Measurements from ENCODE around the gene RNF214.

GRCh38 chr11:117290809-117291396 lies 58.4 kb downstream of the RNF214 start, which contains the start of gene BACE1-AS:
- TF ChIP-seq, protein P1, sequence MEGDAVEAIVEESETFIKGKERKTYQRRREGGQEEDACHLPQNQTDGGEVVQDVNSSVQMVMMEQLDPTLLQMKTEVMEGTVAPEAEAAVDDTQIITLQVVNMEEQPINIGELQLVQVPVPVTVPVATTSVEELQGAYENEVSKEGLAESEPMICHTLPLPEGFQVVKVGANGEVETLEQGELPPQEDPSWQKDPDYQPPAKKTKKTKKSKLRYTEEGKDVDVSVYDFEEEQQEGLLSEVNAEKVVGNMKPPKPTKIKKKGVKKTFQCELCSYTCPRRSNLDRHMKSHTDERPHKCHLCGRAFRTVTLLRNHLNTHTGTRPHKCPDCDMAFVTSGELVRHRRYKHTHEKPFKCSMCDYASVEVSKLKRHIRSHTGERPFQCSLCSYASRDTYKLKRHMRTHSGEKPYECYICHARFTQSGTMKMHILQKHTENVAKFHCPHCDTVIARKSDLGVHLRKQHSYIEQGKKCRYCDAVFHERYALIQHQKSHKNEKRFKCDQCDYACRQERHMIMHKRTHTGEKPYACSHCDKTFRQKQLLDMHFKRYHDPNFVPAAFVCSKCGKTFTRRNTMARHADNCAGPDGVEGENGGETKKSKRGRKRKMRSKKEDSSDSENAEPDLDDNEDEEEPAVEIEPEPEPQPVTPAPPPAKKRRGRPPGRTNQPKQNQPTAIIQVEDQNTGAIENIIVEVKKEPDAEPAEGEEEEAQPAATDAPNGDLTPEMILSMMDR (optimal IDR thresholded peaks at IDR 0.05 in 1 of 3, IDR thresholded peaks at IDR 0.05 in 1 of 3, conservative IDR thresholded peaks at IDR 0.05 in 1 of 3; ENCODE audit: extremely low read depth in 1 of 3, insufficient read depth in 2 of 3, low read length in 3 of 3) = no peak
- TF ChIP-seq EZH2 (IDR thresholded peaks at IDR 0.05; ENCODE audit: low read length) = no peak

Measured in keratinocyte (primary cell).